GM13977 (cell line): ENCODE measurements around the gene RAD18.

ENCODE experiments used
- DNase-seq: peaks from one replicate; pipeline ENCODE4 v3.0.0; 2012; ENCODE audit warnings: low spot score
- in situ Hi-C: fragments of 300-500 bp; cut with MboI; formaldehyde crosslinking; loops from one replicate; pipeline ENCODE4 v1.12.0; 2022; ENCODE audit warnings: low sequenced_read_pairs, low pct_unique_long_range_greater_than_20kb, mixed read lengths, inconsistent platforms; ENCODE audit not compliant: unreplicated experiment
- TF ChIP-seq, protein P1 (sequence below): IDR thresholded peaks from 2 replicates; pipeline ENCODE4 v1.5.1; 2012; ENCODE audit warnings: mild to moderate bottlenecking, control low read depth; ENCODE audit not compliant: insufficient read depth; ENCODE audit errors: extremely low read depth, missing control alignments

RAD18 gene

DNA sequence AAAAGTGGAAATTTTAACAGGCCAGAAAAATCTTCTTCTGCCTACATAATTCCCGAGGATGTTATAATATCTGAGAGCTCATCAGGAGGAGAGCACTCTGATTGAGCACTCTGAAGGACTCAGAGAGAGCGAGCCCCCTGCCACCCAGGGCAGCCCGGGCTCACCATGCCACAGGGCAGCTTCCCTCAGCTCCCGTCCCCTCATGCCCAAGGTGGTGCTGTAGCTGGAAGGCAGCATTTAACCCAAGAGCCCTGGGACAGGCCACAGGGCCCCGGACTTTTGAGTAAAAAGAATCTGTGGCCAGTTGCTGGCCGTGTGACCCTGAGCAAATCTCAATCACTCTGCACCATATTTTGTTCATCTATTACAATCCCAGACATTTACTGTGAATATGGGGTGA lies 23.5 kb upstream of the RAD18 start:
- in situ Hi-C loops: no loop called here

DNA sequence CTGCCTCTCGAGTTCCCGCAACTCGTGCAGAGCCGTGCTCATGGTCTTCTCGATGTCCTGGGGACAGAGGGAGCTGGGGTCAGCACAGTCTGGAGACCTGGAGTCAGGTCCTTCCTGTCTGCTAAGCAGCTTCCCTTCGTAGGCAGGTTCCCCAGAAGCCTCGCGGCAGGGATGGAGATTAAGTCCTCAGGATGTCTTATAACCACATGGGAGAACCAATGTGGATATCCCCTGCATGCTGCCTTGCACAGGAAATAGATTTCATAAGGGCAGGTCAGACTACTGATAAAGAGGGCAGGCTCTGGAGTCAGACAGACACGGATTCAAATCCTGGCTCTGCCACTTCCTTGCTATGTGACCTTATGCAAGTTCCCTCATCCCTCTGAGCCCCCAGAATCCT lies 22.6 kb upstream of the RAD18 start:
- in situ Hi-C loops: no loop called here
- no peak for DNase-seq
- TF ChIP-seq, protein P1, sequence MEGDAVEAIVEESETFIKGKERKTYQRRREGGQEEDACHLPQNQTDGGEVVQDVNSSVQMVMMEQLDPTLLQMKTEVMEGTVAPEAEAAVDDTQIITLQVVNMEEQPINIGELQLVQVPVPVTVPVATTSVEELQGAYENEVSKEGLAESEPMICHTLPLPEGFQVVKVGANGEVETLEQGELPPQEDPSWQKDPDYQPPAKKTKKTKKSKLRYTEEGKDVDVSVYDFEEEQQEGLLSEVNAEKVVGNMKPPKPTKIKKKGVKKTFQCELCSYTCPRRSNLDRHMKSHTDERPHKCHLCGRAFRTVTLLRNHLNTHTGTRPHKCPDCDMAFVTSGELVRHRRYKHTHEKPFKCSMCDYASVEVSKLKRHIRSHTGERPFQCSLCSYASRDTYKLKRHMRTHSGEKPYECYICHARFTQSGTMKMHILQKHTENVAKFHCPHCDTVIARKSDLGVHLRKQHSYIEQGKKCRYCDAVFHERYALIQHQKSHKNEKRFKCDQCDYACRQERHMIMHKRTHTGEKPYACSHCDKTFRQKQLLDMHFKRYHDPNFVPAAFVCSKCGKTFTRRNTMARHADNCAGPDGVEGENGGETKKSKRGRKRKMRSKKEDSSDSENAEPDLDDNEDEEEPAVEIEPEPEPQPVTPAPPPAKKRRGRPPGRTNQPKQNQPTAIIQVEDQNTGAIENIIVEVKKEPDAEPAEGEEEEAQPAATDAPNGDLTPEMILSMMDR: no peak

More for the DNA sequence above, 23.5 kb upstream of the RAD18 start:
- DNase-seq: no peak
- TF ChIP-seq, protein P1: no peak

DNA sequence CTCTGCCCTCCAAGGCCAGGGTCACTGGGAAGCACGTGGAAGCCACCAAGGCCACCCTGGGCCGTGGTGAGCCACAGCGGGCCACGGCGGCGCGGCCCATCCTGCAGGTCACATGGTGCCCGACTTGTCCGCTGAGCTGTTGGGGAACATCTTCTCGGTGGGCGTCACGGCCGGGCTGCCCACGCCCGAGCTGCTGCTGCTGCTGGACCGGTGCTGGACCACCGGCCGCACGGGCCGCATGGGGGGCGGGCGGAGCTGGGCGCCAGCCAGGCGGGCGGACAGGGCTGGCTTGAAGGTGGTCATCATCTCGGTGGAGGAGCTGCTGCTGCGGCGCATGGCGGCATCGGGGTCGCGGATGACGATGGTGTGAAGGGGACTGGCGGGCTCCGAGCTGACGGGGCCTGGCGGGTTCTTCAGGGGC lies 22.1 kb upstream of the RAD18 start:
- no peak for DNase-seq
- in situ Hi-C loops: no loop called here
- TF ChIP-seq, protein P1: no peak

DNA sequence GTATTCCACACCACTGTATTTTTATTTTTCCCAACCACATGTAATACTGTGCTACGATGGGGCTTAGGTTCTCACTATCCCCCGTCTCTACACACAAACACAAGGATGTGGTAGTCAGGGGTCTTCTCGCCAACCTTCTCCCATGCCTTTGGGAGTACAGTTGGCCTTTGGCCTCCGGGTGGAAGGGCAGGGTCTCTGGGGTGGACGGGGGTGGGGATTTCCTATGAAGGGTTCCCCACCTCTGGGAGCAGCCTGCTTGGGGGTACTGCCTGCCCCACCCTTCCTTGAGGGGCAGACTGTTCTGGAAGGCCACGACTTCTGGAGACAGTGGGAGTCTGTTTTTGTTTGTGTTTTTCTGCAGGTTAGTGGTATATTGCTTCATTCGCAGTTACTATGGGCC lies 21.3 kb upstream of the RAD18 start:
- TF ChIP-seq, protein P1: no peak
- in situ Hi-C loops: no loop called here
- DNase-seq: no peak

DNA sequence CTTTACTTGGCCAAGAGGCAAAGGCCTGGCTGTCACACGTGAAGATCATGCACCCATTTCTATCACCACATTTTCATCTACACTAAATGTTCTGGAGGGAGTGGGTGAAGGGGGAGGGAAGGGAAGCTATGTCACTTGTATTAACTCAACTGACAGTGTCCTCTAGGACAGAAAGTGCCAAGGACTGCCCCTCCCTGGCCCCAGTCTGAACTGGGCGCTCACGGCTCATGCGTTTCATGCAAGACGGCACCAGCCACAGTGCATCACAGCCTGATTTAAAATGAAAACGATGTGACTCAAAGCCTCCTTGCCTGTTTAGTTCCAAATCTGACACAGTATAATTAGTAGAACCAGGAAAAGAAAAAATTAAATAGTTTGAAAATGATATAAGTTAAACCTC lies 20.8 kb upstream of the RAD18 start:
- TF ChIP-seq, protein P1: no peak
- in situ Hi-C loops: no loop called here
- DNase-seq: no peak

DNA sequence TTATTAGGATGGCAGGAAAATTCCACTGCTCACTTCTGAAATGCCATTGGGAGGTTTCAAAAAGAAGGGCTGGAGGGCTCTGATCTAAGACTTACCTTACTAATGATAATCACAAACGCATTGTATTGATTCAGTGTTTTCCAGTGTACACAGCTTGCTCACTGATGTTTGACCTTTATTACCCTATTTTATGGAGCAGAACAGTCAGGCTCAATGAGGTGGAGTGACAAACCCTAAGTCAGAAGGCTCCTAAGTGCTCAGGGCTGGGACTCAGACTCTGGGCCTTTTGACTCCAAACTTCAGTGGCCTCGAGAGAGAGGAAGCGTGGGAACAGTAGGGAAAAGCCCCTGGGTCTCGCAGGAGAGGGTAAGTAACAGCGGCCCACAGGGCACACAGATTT lies 20.3 kb upstream of the RAD18 start:
- DNase-seq: no peak
- TF ChIP-seq, protein P1: no peak
- in situ Hi-C loops: no loop called here

DNA sequence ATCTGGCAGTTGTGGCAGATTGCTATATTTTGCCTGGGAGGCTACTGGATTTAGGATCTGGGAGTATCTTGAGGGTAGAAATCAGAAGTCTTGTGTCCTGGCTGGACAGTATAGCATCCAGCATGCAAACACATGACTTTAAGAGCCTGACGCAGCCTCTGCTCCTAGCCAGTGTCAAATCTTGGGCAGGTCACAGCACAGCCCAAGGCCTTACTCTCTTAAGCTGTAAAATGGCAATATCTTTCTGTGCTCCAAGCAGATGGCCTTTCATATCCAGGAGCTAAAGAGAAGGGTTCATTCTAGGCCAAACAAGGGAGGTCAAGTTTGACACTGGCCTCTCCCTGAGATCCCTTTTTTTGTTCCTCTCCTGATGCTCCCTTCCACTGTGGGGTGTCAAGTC lies 19.8 kb upstream of the RAD18 start:
- TF ChIP-seq, protein P1: no peak
- DNase-seq: no peak
- in situ Hi-C loops: no loop called here
